ENCODE measurements around the gene C10orf95. TPM values are rescaled to one million over a fixed set of nuclear protein-coding genes. Genes with fewer than 3 reads are reported as not detected.

C10orf95 gene
- total and polyA plus RNA-seq, 2 experiments from 2014 or later: 0.69 to 1.1 TPM

- TF ChIP-seq, protein P1, sequence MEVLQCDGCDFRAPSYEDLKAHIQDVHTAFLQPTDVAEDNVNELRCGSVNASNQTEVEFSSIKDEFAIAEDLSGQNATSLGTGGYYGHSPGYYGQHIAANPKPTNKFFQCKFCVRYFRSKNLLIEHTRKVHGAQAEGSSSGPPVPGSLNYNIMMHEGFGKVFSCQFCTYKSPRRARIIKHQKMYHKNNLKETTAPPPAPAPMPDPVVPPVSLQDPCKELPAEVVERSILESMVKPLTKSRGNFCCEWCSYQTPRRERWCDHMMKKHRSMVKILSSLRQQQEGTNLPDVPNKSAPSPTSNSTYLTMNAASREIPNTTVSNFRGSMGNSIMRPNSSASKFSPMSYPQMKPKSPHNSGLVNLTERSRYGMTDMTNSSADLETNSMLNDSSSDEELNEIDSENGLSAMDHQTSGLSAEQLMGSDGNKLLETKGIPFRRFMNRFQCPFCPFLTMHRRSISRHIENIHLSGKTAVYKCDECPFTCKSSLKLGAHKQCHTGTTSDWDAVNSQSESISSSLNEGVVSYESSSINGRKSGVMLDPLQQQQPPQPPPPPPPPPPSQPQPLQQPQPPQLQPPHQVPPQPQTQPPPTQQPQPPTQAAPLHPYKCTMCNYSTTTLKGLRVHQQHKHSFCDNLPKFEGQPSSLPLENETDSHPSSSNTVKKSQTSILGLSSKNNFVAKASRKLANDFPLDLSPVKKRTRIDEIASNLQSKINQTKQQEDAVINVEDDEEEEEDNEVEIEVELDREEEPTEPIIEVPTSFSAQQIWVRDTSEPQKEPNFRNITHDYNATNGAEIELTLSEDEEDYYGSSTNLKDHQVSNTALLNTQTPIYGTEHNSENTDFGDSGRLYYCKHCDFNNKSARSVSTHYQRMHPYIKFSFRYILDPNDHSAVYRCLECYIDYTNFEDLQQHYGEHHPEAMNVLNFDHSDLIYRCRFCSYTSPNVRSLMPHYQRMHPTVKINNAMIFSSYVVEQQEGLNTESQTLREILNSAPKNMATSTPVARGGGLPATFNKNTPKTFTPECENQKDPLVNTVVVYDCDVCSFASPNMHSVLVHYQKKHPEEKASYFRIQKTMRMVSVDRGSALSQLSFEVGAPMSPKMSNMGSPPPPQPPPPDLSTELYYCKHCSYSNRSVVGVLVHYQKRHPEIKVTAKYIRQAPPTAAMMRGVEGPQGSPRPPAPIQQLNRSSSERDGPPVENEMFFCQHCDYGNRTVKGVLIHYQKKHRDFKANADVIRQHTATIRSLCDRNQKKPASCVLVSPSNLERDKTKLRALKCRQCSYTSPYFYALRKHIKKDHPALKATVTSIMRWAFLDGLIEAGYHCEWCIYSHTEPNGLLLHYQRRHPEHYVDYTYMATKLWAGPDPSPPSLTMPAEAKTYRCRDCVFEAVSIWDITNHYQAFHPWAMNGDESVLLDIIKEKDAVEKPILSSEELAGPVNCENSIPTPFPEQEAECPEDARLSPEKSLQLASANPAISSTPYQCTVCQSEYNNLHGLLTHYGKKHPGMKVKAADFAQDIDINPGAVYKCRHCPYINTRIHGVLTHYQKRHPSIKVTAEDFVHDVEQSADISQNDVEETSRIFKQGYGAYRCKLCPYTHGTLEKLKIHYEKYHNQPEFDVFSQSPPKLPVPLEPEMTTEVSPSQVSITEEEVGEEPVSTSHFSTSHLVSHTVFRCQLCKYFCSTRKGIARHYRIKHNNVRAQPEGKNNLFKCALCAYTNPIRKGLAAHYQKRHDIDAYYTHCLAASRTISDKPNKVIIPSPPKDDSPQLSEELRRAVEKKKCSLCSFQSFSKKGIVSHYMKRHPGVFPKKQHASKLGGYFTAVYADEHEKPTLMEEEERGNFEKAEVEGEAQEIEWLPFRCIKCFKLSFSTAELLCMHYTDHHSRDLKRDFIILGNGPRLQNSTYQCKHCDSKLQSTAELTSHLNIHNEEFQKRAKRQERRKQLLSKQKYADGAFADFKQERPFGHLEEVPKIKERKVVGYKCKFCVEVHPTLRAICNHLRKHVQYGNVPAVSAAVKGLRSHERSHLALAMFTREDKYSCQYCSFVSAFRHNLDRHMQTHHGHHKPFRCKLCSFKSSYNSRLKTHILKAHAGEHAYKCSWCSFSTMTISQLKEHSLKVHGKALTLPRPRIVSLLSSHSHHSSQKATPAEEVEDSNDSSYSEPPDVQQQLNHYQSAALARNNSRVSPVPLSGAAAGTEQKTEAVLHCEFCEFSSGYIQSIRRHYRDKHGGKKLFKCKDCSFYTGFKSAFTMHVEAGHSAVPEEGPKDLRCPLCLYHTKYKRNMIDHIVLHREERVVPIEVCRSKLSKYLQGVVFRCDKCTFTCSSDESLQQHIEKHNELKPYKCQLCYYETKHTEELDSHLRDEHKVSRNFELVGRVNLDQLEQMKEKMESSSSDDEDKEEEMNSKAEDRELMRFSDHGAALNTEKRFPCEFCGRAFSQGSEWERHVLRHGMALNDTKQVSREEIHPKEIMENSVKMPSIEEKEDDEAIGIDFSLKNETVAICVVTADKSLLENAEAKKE (CRISPR knock-in tag; IDR thresholded peaks at IDR 0.05): no peak
- TF ChIP-seq, protein P2, sequence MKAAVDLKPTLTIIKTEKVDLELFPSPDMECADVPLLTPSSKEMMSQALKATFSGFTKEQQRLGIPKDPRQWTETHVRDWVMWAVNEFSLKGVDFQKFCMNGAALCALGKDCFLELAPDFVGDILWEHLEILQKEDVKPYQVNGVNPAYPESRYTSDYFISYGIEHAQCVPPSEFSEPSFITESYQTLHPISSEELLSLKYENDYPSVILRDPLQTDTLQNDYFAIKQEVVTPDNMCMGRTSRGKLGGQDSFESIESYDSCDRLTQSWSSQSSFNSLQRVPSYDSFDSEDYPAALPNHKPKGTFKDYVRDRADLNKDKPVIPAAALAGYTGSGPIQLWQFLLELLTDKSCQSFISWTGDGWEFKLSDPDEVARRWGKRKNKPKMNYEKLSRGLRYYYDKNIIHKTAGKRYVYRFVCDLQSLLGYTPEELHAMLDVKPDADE (IDR thresholded peaks at IDR 0.05): no peak
- no peak for TF ChIP-seq JUNB (IDR thresholded peaks at IDR 0.05; ENCODE audit: unreplicated experiment)
- no peak for TF ChIP-seq POLR2AphosphoS5 (IDR thresholded peaks at IDR 0.05; ENCODE audit: low read depth)
These were observed 17.3 kb upstream of the C10orf95 start (continued) for GRCh38 chr10:102468683-102469082.

- H3K4me2 ChIP-seq: no peak overlapping the region
- ATAC-seq (no peak), DNase-seq (ENCODE audit: low spot score) (no peak)
- Mint-ChIP-seq H3K36me3 (ENCODE audit: low read depth) (peaks cover 9% of the 10 kb centered on the region), H3K4me1 (peaks cover 9% of the 10 kb centered on the region), H3K27me3 (ENCODE audit: insufficient read depth, low read depth, poor library complexity) (peaks cover 5% of the 10 kb centered on the region), H3K9me3 (no peaks in the 10 kb centered on the region), H3K27ac (no peak overlapping the region), H3K4me3 (no peak overlapping the region)
- H3K4me1 ChIP-seq (ENCODE audit: insufficient read depth): peaks cover 10% of the 10 kb centered on the region
- H4K20me1 ChIP-seq (replicated peaks; ENCODE audit: insufficient read depth): no peaks in the 10 kb centered on the region; the same call in 1 of the 2 replicates
- no peak for TF ChIP-seq POLR2AphosphoS5 (IDR thresholded peaks at IDR 0.05; ENCODE audit: low read depth)
- no peak for TF ChIP-seq ZNF331 (CRISPR knock-in tag; IDR thresholded peaks at IDR 0.05; ENCODE audit: low read depth)
- no peak for TF ChIP-seq JUNB (IDR thresholded peaks at IDR 0.05; ENCODE audit: unreplicated experiment)
- H3K79me2 ChIP-seq (replicated peaks; ENCODE audit: insufficient read depth): peaks cover 18% of the 10 kb centered on the region; the same call in 1 of the 2 replicates
- no peak overlapping the region for H2AFZ ChIP-seq
- no peak overlapping the region for H3K4me3 ChIP-seq
- no peaks in the 10 kb centered on the region for H3K9me2 ChIP-seq (ENCODE audit: insufficient read depth)
- 0 out of 2 replicates have a peak, but pooled peaks cover 3% of the 10 kb centered on the region for H3F3A ChIP-seq (replicated peaks; ENCODE audit: low read depth)
- no peak overlapping the region for H3K27ac ChIP-seq (ENCODE audit: low read depth)
- H3K27me3 ChIP-seq (ENCODE audit: insufficient read depth): no peaks in the 10 kb centered on the region
- no peaks in the 10 kb centered on the region for H3K36me3 ChIP-seq (ENCODE audit: insufficient read depth)
These were observed 16.7 kb upstream of the C10orf95 start for GRCh38 chr10:102467971-102468438.
